Measurements from ENCODE around the gene CCL14.

DNA sequence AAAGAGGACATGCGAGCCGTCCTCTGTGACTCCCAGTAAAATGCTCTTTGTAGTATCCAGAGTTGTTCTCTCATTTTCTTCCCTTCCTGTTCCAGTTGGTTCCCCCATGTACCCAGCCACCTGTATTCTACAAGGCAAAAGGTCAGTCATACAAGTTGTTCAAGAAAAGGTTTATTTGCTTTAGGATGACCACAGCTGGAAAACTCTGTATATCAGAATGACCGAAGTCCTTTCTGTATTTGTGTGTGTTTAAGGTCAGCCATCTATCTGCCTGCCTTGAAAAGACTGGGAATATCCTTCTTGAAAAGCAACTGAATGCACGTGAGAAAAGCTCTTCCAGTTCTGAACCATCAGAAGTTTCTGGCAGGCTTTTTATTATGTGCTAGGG, 13.6 kb downstream of the CCL14 start:
- TF ChIP-seq EGR1 (IDR thresholded peaks at IDR 0.05; ENCODE audit: borderline replicate concordance, low read depth, low read length) (no peak), POLR2AphosphoS5 (IDR thresholded peaks at IDR 0.05; ENCODE audit: low read depth, low read length) (no peak), EZH2 (IDR thresholded peaks at IDR 0.05; ENCODE audit: low read depth, low read length, severe bottlenecking) (no peak), POLR2A (IDR thresholded peaks at IDR 0.05; ENCODE audit: control extremely low read depth in 1 of 2, low read depth in 2 of 2, low read length in 2 of 2) (no peak), TBP (IDR thresholded peaks at IDR 0.05; ENCODE audit: low read depth, low read length) (no peak), ZNF274 (IDR thresholded peaks at IDR 0.05; ENCODE audit: borderline replicate concordance, extremely low read depth, low read length) (no peak), SP1 (IDR thresholded peaks at IDR 0.05; ENCODE audit: low read depth, low read length) (no peak), JUN (IDR thresholded peaks at IDR 0.05; ENCODE audit: low read depth, low read length) (no peak), SIRT6 (IDR thresholded peaks at IDR 0.05; ENCODE audit: low read length) (no peak), GABPA (IDR thresholded peaks at IDR 0.05; ENCODE audit: borderline replicate concordance, insufficient read depth, low read length) (no peak)
- TF ChIP-seq, protein P1, sequence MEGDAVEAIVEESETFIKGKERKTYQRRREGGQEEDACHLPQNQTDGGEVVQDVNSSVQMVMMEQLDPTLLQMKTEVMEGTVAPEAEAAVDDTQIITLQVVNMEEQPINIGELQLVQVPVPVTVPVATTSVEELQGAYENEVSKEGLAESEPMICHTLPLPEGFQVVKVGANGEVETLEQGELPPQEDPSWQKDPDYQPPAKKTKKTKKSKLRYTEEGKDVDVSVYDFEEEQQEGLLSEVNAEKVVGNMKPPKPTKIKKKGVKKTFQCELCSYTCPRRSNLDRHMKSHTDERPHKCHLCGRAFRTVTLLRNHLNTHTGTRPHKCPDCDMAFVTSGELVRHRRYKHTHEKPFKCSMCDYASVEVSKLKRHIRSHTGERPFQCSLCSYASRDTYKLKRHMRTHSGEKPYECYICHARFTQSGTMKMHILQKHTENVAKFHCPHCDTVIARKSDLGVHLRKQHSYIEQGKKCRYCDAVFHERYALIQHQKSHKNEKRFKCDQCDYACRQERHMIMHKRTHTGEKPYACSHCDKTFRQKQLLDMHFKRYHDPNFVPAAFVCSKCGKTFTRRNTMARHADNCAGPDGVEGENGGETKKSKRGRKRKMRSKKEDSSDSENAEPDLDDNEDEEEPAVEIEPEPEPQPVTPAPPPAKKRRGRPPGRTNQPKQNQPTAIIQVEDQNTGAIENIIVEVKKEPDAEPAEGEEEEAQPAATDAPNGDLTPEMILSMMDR (IDR thresholded peaks at IDR 0.05; ENCODE audit: control extremely low read depth in 1 of 3, insufficient read depth in 1 of 3, low read depth in 1 of 3, low read length in 3 of 3): no peak
- TF ChIP-seq, protein P2, sequence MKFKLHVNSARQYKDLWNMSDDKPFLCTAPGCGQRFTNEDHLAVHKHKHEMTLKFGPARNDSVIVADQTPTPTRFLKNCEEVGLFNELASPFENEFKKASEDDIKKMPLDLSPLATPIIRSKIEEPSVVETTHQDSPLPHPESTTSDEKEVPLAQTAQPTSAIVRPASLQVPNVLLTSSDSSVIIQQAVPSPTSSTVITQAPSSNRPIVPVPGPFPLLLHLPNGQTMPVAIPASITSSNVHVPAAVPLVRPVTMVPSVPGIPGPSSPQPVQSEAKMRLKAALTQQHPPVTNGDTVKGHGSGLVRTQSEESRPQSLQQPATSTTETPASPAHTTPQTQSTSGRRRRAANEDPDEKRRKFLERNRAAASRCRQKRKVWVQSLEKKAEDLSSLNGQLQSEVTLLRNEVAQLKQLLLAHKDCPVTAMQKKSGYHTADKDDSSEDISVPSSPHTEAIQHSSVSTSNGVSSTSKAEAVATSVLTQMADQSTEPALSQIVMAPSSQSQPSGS (IDR thresholded peaks at IDR 0.05; ENCODE audit: low read length): no peak
- TF ChIP-seq, protein P3, sequence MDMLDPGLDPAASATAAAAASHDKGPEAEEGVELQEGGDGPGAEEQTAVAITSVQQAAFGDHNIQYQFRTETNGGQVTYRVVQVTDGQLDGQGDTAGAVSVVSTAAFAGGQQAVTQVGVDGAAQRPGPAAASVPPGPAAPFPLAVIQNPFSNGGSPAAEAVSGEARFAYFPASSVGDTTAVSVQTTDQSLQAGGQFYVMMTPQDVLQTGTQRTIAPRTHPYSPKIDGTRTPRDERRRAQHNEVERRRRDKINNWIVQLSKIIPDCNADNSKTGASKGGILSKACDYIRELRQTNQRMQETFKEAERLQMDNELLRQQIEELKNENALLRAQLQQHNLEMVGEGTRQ (IDR thresholded peaks at IDR 0.05; ENCODE audit: low read length): no peak
